Breast epithelium (tissue), 3 donors: ENCODE results near the gene ATXN10.

Experiments used
- CTCF ChIP-seq, 3 donors: fragments of 450-650 bp; IDR thresholded peaks; one replicate each; pipeline ENCODE4 v1.5.1; 2016 to 2017; ENCODE audit warnings: antibody characterized with exemption in 3 of 3, mild to moderate bottlenecking in 3 of 3, moderate library complexity in 3 of 3
- POLR2A ChIP-seq: fragments of 450-650 bp; IDR thresholded peaks from one replicate; pipeline ENCODE4 v1.6.1; 2016; ENCODE audit warnings: antibody characterized with exemption, mild to moderate bottlenecking, moderate library complexity
- POLR2AphosphoS5 ChIP-seq, 3 donors: sonication (generic); formaldehyde crosslinking; IDR thresholded peaks; one replicate each; pipeline ENCODE4 v1.6.1; 2017; ENCODE audit warnings: antibody characterized with exemption in 3 of 3

GRCh38 chr22:45757068-45757467 lies 85.4 kb downstream of the ATXN10 start:
- TF ChIP-seq CTCF (IDR thresholded peaks at IDR 0.05) (no peak), POLR2AphosphoS5 (IDR thresholded peaks at IDR 0.05) (no peak), POLR2A (no peak)
